Germinal center (tissue), 1 donor: ENCODE measurements around the gene LDLRAD3.
A peak's percentile ranks its signal among the peaks of the same experiment; 100 is the strongest.
"Not testable (repeated sequence)": the region's sequence is repeated elsewhere in the genome, so short reads cannot be mapped to it uniquely, and the experiment has no call there.

Source experiments
- DNase-seq: peaks from one replicate; pipeline ENCODE4 v3.0.0; 2012; ENCODE audit warnings: mixed read lengths, low spot score

The LDLRAD3 gene

GRCh38 chr11:35943713-35944502 is at the start of gene LDLRAD3:
LDLRAD3 (plus strand) TSS chr11:35944062; CDS start chr11:35944099, 37 bp downstream.
- DNase-seq = peak; percentile 58

- no peak for DNase-seq
Observed at GRCh38 chr11:35897019-35897418, 46.8 kb upstream of the LDLRAD3 start.

- no peak for DNase-seq
Observed at GRCh38 chr11:35902961-35903360, 40.9 kb upstream of the LDLRAD3 start.

- no peak for DNase-seq
Observed at GRCh38 chr11:35905646-35906276, 38.1 kb upstream of the LDLRAD3 start.

GRCh38 chr11:35906277-35906661 is 37.6 kb upstream of the LDLRAD3 start:
- no peak for DNase-seq

- no peak for DNase-seq
Observed at GRCh38 chr11:35906681-35907080, 37.2 kb upstream of the LDLRAD3 start.

- DNase-seq = no peak
Observed at GRCh38 chr11:35907648-35908431, 36.0 kb upstream of the LDLRAD3 start.

GRCh38 chr11:35908432-35908771 is 35.5 kb upstream of the LDLRAD3 start:
- DNase-seq = not testable (repeated sequence)

- no peak for DNase-seq
Observed at GRCh38 chr11:35909511-35910265, 34.2 kb upstream of the LDLRAD3 start.

GRCh38 chr11:35911013-35911412 is 32.8 kb upstream of the LDLRAD3 start:
- DNase-seq = no peak

GRCh38 chr11:35911616-35912165 is 32.2 kb upstream of the LDLRAD3 start:
- no peak for DNase-seq

GRCh38 chr11:35912436-35912835 is 31.4 kb upstream of the LDLRAD3 start:
- not testable (repeated sequence) for DNase-seq

- no peak for DNase-seq
Observed at GRCh38 chr11:35912883-35913624, 30.8 kb upstream of the LDLRAD3 start.

- no peak for DNase-seq
Observed at GRCh38 chr11:35914816-35915215, 29.0 kb upstream of the LDLRAD3 start.

- no peak for DNase-seq
Observed at GRCh38 chr11:35916270-35916669, 27.6 kb upstream of the LDLRAD3 start.

GRCh38 chr11:35917676-35918075 is 26.2 kb upstream of the LDLRAD3 start:
- DNase-seq = no peak

GRCh38 chr11:35918716-35919115 is 25.1 kb upstream of the LDLRAD3 start:
- no peak for DNase-seq

- no peak for DNase-seq
Observed at GRCh38 chr11:35919244-35919643, 24.6 kb upstream of the LDLRAD3 start.

- DNase-seq = no peak
Observed at GRCh38 chr11:35923452-35923851, 20.4 kb upstream of the LDLRAD3 start.

GRCh38 chr11:35924811-35925210 is 19.1 kb upstream of the LDLRAD3 start:
- no peak for DNase-seq

GRCh38 chr11:35927104-35927503 is 16.8 kb upstream of the LDLRAD3 start:
- no peak for DNase-seq
